PFSK-1 (cell line): ENCODE measurements around the gene ANKRD13B.

ENCODE experiments used
- FOXP2 ChIP-seq: optimal IDR thresholded peaks from 2 replicates; pipeline ENCODE3; 2011; ENCODE audit warnings: borderline replicate concordance, control low read depth, inconsistent platforms; ENCODE audit not compliant: insufficient read depth; ENCODE audit errors: extremely low read length, extremely low read depth
- POLR2AphosphoS5 ChIP-seq: IDR thresholded peaks from 2 replicates; pipeline ENCODE4 v1.6.1; 2012; ENCODE audit warnings: low read depth, mild to moderate bottlenecking, control low read depth, low read length, moderate library complexity
- SIN3A ChIP-seq: IDR thresholded peaks from 2 replicates; pipeline ENCODE4 v1.6.1; 2012; ENCODE audit warnings: mild to moderate bottlenecking, low read length, moderate library complexity, borderline replicate concordance; ENCODE audit not compliant: insufficient read depth
- TAF1 ChIP-seq: IDR thresholded peaks from 2 replicates; pipeline ENCODE4 v1.6.1; 2012; ENCODE audit warnings: low read length, control low read depth, borderline replicate concordance; ENCODE audit not compliant: insufficient read depth
- TF ChIP-seq, protein P1 (sequence below), 2 experiments: IDR thresholded peaks; 2 replicates each; pipeline versions ENCODE4 v1.6.1 to v1.8.0; 2011 to 2012; ENCODE audit warnings: low read depth in 2 of 2, low read length in 2 of 2, control low read depth in 1 of 2, inconsistent platforms in 1 of 2, mild to moderate bottlenecking in 1 of 2, moderate library complexity in 1 of 2; ENCODE audit not compliant: insufficient read depth in 1 of 2

Gene ANKRD13B

DNA sequence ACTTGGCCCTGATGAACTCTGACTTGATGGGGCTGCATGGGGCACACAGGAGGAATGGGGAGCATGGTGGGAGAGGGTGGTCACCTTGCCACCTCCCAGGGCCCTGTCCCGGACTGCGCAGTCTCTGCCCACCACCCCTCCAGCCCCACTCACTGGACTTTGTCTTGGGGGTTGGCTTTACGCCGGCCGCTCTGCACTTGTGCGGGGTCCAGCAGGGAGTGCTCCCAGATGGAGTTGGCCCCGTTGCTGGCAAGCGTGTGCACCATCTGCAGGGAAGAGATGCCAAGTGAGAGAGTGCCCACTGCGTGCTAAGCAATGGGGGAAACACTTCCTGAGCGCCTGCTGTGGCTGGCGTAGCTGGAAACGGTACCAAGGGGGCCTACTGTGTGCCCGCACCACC lies 10.2 kb upstream of the ANKRD13B start:
- no peak for TF ChIP-seq POLR2AphosphoS5
- no peak for TF ChIP-seq FOXP2
- no peak for TF ChIP-seq TAF1
- TF ChIP-seq, protein P1, sequence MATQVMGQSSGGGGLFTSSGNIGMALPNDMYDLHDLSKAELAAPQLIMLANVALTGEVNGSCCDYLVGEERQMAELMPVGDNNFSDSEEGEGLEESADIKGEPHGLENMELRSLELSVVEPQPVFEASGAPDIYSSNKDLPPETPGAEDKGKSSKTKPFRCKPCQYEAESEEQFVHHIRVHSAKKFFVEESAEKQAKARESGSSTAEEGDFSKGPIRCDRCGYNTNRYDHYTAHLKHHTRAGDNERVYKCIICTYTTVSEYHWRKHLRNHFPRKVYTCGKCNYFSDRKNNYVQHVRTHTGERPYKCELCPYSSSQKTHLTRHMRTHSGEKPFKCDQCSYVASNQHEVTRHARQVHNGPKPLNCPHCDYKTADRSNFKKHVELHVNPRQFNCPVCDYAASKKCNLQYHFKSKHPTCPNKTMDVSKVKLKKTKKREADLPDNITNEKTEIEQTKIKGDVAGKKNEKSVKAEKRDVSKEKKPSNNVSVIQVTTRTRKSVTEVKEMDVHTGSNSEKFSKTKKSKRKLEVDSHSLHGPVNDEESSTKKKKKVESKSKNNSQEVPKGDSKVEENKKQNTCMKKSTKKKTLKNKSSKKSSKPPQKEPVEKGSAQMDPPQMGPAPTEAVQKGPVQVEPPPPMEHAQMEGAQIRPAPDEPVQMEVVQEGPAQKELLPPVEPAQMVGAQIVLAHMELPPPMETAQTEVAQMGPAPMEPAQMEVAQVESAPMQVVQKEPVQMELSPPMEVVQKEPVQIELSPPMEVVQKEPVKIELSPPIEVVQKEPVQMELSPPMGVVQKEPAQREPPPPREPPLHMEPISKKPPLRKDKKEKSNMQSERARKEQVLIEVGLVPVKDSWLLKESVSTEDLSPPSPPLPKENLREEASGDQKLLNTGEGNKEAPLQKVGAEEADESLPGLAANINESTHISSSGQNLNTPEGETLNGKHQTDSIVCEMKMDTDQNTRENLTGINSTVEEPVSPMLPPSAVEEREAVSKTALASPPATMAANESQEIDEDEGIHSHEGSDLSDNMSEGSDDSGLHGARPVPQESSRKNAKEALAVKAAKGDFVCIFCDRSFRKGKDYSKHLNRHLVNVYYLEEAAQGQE (IDR thresholded peaks at IDR 0.05; ENCODE audit: insufficient read depth in 1 of 2, low read depth in 2 of 2, low read length in 2 of 2): no peak
- no peak for TF ChIP-seq SIN3A

DNA sequence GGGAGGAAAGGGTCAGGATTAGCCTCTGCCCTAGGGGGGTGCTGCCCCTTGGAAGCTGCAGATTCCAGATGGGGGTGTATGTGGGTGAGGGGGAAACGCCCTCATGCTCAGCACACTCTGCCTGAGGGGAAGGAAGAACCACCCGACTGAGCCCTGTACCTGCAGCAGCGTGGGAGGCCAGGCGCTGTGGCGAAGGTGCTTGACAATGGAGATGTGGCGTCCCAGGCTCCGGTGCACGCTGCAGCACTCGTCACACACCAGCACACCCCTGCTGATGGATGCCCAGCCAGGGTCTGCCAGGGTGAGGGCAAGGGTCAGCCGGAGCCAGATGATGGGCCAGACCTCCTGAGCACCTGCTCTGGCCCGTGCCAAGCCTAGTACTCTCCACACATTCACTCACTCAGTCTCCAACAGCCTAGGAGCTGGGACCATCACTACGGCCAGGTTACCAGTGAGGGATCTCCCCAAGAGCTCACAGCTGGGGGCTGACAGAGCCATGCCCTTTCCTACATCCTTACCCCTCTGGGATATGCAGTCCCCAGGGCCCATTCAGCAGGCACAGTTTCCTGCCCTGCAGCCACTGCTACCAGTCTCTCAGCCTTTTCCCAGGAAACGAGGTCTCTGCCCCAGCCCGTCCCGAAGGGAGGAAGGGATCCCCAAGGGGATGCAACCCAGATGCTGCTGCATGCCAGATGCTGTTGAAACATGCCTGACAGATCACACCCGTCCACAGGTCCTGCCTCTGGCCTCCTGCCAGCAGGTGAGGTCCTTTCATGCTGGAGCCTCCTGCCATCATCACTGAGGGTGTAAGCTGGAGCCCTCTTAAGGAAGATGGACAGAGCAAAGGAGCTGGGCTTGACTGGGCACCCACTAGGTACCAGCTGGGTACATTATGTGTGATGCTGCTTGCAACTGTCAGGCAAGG lies 9.3 kb upstream of the ANKRD13B start:
- TF ChIP-seq, protein P1 (IDR thresholded peaks at IDR 0.05; ENCODE audit: insufficient read depth in 1 of 2, low read depth in 2 of 2, low read length in 2 of 2): no peak
- no peak for TF ChIP-seq TAF1
- no peak for TF ChIP-seq SIN3A
- TF ChIP-seq FOXP2: no peak
- TF ChIP-seq POLR2AphosphoS5: no peak

DNA sequence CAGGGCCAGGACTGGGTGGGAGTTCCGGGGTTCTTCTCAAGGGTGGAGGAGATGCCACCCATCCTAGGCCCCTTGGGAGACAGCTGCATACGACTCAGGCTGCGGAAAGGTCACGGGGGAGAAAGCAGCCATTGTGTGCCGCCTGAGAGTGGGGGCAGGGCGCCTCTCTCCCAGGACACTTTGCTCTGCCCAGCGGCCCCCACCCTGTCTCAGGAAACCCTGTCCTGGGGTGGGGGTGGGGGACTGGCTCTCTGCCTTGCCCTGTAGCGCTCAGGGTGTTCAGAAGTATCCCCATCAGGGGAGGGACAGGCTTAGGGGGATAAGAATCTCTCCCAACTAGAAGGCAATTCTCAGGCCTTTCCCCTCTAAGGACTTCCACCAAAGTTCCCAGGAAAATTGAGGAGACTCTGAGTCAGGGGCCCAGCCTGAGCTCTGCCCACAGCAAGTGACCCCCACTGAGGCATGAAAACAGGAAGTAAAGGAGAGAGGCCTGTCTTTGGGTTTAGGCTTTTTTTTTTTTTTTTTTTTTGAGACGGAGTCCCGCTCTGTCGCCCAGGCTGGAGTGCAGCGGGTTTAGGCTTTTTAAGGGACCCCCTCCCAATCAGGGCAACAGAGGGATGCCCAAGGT lies 8.4 kb upstream of the ANKRD13B start:
- TF ChIP-seq, protein P1 (IDR thresholded peaks at IDR 0.05; ENCODE audit: insufficient read depth in 1 of 2, low read depth in 2 of 2, low read length in 2 of 2): no peak
- TF ChIP-seq SIN3A (no peak), POLR2AphosphoS5 (no peak), TAF1 (no peak), FOXP2 (no peak)

DNA sequence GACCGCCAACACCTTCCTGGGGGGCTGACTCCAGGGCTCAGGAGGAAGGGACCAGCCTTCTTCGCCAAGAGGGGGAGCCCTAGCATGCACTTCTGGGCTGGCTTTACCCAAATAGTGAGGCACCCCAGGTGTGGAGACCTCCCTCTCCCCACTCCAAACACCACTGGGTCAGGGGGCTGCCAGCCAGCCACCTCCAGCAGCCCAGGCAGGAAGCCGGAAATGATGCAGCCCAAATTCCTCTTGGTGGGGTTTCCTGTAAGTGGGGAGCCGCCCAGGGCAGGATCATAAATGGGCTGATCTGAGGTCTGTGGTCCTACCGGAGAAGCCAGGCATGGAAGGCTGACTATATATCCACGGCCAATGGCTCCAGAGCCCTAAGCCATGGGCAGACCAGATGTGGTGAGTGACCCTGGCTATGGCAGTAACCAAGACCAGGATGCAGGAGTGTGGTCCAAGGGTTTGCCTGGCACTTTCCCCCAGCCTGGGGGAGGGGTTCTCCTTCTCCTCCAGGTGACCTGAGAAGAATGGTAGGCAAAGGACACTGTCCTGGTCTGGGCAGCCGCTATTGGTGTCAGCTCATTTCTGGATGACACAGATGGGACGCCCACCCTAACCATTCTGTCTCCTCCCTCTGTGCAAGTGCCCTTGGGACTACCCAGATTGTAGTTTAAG lies 7.7 kb upstream of the ANKRD13B start:
- no peak for TF ChIP-seq SIN3A

DNA sequence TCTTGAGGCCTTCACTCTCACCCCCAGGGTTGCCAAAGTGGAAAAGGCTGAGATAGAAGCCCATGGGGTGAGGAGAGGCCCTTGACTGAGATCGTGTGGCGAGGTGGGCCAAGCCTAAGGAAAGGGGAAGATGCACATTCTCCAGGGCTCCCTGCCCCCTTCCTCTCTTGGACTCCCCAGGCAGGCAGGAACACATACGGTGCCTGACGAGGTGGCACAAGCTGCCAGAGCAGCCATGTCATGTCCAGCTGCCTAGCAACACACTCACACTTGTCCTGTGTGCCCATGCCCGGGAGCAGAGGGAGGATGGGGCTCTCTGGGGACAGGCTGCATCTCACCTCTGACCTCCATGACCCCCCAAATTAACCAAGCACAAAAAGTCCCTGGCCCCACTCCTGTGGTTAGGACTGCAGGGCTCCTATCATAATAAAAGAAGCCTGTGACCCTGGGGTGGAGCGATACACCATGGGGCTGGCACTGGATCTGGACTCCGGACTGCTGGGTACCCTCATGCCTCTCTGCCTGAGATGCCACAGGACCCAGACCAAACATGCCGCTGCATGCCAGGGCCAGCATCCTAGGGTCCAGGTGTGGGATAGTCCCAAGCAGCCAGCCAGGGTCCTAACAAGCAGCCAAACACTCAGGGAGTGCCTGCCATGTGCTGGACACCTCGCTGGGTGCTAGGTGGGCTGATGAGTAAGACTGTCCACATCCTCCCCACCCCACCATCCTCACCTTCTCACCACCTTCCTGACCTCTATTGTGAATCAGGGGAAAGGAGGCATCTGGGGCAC lies 6.1 kb upstream of the ANKRD13B start:
- TF ChIP-seq SIN3A: no peak
- no peak for TF ChIP-seq TAF1
- no peak for TF ChIP-seq FOXP2
- TF ChIP-seq POLR2AphosphoS5: no peak
- TF ChIP-seq, protein P1 (IDR thresholded peaks at IDR 0.05; ENCODE audit: insufficient read depth in 1 of 2, low read depth in 2 of 2, low read length in 2 of 2): no peak
